Stimulated activated naive CD4-positive, alpha-beta T cell (primary cell): ENCODE measurements around the gene LPA.

Experiments used
- DNase-seq, 6 experiments: peaks; one replicate each; lab custom pipeline; 2025; lab: John Stamatoyannopoulos, UW

The LPA gene

GRCh38 chr6:160520043-160520904, 143.8 kb downstream of the LPA start:
- peak; percentile 43 to 80 (median 68) for DNase-seq

- DNase-seq, result no peak
These were observed 144.5 kb downstream of the LPA start for GRCh38 chr6:160519603-160520042.

- DNase-seq, result no peak
These were observed 144.9 kb downstream of the LPA start for GRCh38 chr6:160519133-160519532.

GRCh38 chr6:160513836-160514235, 150.2 kb downstream of the LPA start:
- no peak for DNase-seq

- no peak for DNase-seq
These were observed 153.0 kb downstream of the LPA start for GRCh38 chr6:160510976-160511617.

- no peak for DNase-seq
These were observed 153.9 kb downstream of the LPA start for GRCh38 chr6:160510199-160510598.

GRCh38 chr6:160509610-160510009, 154.5 kb downstream of the LPA start:
- no peak for DNase-seq

GRCh38 chr6:160508599-160508998, 155.5 kb downstream of the LPA start:
- DNase-seq, result no peak

- DNase-seq, result no peak
These were observed 156.7 kb downstream of the LPA start for GRCh38 chr6:160507420-160507819.

GRCh38 chr6:160505970-160506369, 158.1 kb downstream of the LPA start:
- DNase-seq, result no peak

- DNase-seq, result no peak
These were observed 163.4 kb downstream of the LPA start for GRCh38 chr6:160500639-160501038.

- no peak for DNase-seq
These were observed 169.5 kb downstream of the LPA start for GRCh38 chr6:160494576-160494975.

GRCh38 chr6:160489091-160489490, 175.0 kb downstream of the LPA start:
- no peak for DNase-seq

GRCh38 chr6:160487116-160487515, 177.0 kb downstream of the LPA start:
- DNase-seq, result no peak
